Posterior cingulate gyrus (tissue), 11 donors: ENCODE measurements around the gene ADAT3.
A peak's percentile ranks its signal among the peaks of the same experiment; 100 is the strongest.

Source experiments
- DNase-seq, 10 donors: peaks; one replicate each; pipeline versions ENCODE4 v3.0.0 to v3.0.0-alpha.2; 2020 to 2021; ENCODE audit warnings: mixed read lengths in 3 of 10
- intact Hi-C: fragments of 100-400 bp; cut with DNase I; formaldehyde crosslinking; loops from one replicate; pipeline ENCODE4 v1.15.1; 2023

The ADAT3 gene

DNA sequence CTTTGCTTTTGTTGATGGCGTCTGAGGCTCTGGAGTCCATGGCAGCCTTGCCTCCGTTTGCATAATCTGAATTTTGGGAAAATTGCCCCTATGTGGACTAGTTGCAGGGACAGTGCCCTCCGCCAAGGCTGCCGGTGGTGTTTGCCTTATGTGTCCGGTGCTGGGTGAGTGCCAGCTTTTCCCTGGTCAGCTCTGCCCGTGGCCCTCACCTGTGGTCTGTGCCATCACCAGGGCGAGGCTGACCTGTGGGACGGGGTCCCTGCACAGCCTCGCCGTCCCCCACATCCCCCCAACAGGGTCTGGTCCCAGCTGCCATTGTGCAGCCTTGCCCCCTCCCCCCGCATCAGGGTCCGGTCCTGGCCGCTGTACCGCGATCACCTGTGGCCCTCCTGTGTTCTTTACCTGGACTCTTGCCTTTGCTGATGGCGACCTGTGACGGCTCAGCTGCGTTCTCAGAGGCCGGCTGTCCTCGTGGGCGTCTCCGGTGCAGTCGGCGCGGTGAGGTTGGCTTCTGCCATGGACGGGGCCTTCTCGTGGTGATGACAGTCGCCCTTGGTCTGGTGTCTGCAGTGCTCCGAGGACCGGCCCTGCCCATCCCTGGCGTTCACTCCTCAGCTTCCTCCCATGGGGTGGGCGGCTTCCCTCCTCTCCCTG is 48.4 kb downstream of the ADAT3 start:
- intact Hi-C loops, result no loop called here
- DNase-seq, result peak in 1 of 10 donors; percentile 77

DNA sequence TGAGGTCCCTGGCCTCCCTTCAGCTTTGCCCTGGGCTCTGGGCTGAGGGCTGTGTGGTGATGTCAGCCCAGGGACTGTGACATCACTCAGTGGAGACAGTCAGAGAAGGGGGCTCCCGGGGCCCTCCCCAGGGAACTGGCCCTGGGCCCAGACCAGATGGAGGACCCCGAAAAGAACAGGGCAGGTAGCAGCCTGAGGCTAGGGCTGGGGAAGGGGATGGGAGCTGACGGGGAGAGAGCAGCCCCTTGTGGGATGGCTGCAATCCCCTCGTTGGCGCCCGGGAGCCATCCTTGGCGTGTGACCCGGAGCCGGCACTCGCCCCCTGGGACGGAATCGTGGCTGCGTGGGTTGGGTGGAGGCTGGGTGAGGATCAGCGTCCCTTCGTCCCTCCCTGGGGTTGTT is 49.3 kb downstream of the ADAT3 start:
- DNase-seq, result peak in 2 of 10 donors; percentile 70 to 72
- intact Hi-C loops, result no loop called here

DNA sequence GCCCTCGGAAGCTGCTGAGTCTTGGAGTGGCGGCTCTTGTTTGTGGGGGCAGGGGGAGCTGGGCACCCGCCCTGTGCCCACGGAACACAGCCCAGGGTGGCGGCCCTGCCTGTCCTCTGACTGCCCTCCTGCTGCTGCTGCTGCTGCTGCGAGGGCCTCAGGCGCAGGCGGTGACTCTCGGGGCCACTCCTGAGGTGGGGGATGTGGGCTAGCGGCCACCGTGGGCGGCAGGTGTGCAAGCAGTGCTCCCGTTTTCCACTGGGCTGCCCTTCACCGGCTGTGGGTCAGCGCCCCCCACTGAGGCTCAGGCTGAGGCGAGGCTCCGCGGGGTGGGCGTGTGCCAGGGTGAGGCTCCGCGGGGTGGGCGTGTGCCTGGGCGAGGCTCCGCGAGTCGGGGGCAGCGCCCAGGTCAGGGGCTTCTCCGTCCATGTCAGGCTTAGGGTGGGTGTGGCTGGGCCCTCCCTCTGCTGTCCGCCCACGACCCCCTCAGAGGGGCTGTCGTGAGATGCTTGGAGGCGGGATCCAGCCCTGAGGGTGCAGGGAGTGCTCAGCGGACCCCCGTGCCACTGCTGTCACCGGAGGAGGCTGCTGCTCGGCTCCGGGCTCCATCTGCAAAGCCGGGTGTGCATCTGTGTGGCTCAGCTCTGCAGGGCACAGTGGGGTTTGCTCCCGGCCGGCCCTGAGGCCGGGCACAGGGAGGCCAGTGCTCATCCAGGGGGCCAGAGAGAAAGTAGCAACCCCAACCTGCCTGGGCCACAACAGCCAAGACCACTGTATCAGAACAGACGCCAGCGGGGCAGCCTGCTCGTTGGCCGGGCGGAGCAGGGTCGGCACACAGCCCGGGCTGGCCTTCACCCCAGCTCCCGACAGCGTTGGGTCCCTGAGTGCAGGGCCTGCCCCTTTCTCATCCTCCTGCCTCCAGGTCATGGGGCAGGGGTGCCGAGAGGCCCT is 50.2 kb downstream of the ADAT3 start:
- intact Hi-C loops, result no loop called here
- DNase-seq, result peak in 2 of 10 donors; percentile 73 to 78

DNA sequence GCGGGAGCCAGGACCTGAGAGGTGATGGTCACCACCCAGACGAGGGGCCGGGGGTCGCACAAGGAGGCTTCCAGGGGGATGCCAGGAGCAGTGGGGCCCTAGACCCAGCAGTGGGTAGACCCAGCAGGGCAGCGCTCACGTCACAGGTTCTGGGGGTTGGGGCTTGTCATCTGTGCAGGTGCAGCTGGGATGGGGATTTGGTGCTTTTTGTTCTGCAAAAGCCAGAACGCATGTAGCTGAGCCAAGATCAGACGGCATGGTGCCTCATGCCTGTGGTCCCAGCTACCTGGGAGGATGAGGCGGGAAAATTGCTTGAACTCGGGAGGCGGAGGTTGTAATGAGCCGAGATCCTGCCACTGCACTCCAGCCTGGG is 50.9 kb downstream of the ADAT3 start:
- peak in 1 of 10 donors; percentile 75 for DNase-seq
- intact Hi-C loops, result no loop called here

DNA sequence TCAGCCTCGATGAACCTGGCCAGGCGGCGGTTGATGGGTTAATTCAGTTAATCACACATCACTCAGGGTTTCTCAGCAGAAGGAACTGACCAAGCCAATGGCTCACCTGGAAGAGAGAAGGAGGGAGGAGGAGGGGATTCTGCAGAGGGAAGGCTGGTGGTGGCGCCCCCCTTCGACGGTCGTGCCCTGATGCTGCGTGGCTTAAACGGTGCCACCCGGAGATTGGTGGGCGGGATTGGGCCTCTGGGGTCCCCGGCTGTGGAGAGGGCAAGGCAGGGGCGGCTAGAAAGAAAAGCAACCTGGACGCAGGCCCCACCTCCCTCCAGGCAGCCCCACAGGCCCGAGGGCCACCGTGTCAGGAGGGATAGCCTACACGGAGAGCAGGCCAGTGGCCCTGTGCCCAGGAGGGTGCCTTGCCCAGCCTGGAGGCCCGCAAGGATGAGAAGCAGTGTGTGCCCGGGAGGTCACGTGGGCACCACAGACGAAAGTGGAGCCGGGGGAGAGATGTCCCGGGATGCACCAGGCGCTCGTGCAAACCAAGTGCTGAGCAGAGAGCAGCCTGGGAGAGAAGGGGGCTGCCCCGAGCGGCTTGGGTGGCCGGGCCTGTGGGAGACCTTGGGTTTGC is 51.8 kb downstream of the ADAT3 start:
- DNase-seq, result peak; percentile 77 to 98 (median 86)
- intact Hi-C loops, result no loop called here

DNA sequence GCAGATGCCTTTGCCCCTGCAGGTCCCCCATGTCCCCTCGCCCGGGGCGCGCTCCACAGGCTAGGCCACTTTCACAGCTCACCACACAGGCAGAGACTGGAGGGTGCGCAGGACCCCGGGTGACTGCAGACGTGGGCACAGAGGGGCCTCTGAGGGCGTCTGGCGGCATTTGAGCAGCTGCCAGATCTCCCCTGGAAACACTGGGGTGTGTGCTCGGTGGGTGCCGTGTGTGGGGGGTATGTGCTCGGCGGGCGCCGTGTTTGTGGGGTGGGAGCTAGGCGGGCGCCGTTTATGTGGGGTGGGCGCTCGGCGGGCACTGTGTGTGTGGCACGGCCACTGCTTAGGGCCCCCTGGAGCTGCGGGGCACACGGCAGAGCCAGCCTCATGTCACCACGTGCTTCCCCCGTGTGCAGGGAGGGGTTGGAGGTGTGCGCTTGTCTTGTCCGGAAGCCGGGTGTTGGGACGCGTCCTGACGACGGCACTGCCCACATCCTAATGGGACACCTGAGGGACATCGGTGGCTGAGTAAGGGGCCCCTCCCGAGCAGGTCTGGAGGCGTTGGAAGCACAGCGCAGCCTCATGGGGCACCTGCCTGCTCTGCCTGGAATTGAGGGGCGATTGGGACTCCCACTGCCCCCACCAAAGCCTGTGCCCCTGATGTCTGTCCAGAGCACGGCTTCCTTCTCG is 52.5 kb downstream of the ADAT3 start:
- intact Hi-C loops, result no loop called here
- peak in 1 of 10 donors; percentile 66 for DNase-seq

DNA sequence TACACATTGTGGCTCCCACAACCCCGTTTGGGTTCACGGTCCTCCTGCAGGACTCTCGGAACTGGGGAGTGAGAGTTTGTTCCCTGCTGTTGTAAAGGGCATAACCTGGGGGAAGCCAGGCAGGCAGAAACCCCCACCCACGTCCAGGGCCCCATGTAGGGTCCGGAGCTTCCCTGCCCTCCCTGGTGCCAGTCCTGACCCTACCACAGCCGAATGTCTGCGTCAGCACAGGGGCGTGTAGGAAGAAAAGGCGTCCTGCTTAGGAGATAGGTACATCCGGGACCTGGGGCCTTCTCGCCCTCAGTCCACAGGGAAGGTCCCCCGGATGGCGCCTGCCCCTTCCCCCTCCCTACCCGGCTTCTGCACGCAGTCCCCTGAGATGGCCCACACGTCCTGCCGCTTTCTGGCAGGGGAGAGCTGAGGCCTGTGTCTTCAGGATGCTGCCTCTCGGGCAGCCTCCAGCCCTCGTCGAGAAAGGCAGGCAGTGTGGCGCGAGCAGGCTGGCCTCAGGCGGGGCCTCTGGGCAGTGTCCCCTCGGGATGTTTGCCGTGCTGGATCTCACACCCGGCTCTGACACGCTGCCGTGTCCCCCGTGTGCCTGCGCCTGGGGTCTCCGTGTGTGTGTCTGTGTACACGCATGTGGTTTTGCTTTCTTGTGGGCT is 54.9 kb downstream of the ADAT3 start:
- peak in 1 of 10 donors; percentile 67 for DNase-seq
- intact Hi-C loops, result no loop called here

DNA sequence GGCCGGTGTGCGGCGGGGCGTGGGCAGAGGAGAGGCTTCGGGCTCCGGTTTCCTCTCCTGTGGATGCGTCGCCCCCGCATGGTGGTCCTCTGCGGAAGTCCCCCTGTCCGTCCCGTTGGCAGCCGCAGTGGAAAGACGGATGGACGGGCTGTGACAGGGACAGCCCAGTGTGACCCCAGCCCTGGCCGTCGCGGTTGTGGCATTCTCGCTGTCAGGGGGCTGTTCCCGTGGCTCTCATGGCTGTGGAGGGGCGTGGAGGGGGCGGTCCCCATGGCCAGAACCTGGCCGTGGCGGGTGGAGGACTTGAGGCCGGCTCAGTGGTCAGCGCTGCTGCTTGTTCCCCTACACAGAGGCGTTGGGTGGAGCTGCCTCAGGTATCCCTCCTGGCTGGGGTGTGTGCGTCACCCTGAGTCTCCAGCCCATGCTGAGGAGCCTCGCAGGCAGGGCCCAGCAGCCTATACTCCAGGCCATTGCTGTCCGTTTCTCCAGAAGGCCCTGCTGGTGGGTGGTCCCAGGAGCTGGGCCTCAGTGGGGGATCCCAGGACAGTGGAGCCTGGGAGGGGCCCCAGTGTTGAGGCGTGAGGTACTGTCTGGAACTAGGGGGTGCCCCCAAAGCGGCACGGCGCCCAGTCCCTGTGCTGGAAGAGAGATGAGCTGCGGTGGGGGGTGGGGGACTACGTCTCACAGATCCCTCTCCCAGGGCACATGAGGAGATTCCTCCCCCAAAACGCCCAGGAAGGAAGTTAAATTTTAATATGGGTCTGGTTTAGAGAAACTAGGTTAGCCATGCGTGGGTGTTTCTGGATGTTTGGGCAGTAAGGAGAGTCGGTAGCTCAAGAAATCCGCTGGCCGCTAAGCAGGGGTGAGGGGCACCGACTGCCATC is 56.0 kb downstream of the ADAT3 start:
- intact Hi-C loops, result no loop called here
- no peak for DNase-seq

DNA sequence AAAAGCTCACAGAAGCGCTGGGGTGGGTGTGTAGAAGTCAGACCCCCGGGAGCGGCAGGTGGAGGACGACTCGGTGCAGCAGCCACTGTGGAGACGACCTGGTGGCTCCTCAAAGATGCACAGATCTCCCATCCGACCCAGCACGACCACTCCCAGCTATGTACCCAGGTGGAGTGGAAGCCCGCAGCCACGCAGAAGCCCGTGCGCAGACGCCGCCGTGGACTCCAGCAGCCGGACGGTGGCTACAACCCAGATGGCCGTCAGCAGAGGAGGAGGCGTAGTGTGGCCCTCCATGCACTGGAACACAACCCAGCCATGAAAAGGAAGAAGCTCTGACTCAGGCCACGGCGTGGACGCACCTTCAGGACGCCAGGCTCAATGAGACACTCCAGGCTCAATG is 57.5 kb downstream of the ADAT3 start:
- no peak for DNase-seq
- intact Hi-C loops, result no loop called here
